ENCODE data around the gene DENND1B. TPM values are rescaled to one million over a fixed set of nuclear protein-coding genes. Genes with fewer than 3 reads are reported as not detected.

Gene DENND1B
- total RNA-seq, 2 donors from 2014 or later, result 6.9 to 26.2 TPM

DNA sequence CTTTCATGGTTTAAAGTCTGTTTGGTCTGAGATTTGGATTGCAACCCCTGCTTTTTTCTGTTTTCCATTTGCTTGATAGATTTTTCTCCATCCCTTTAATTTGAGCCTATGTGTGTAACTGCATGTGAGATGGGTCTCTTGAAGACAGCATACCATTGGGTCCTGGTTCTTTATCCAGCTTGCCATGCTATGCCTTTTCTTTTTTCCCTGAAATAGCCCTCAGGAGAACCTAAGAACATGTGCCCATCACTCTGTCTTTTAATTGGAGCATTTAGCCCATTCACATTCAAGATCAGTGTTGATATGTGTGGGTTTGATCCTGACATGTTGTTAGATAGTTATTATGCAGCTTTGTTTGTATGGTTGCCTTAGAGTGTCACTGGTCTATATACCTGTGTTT lies 21.7 kb upstream of the DENND1B start:
- no peaks in the 10 kb centered on the region for H3K27me3 ChIP-seq
- H3K36me3 ChIP-seq (replicated peaks in 1 of 2; ENCODE audit: insufficient read depth in 1 of 2, low read depth in 2 of 2), result no peaks in the 10 kb centered on the region
- H3K4me3 ChIP-seq, result no peak overlapping the region
- H3K9me3 ChIP-seq, result peaks cover 0 to 13% (median 0%) of the 10 kb centered on the region in 3 donors
- H3K27ac ChIP-seq, result no peak overlapping the region
- intact Hi-C loops (cut with DNase I), result no loop called here
- no peaks in the 10 kb centered on the region for H3K4me1 ChIP-seq
- TF ChIP-seq POLR2A (IDR thresholded peaks at IDR 0.05) (no peak), CTCF (IDR thresholded peaks at IDR 0.05) (no peak)
- ATAC-seq, result no peak
- DNase-seq, result no peak

DNA sequence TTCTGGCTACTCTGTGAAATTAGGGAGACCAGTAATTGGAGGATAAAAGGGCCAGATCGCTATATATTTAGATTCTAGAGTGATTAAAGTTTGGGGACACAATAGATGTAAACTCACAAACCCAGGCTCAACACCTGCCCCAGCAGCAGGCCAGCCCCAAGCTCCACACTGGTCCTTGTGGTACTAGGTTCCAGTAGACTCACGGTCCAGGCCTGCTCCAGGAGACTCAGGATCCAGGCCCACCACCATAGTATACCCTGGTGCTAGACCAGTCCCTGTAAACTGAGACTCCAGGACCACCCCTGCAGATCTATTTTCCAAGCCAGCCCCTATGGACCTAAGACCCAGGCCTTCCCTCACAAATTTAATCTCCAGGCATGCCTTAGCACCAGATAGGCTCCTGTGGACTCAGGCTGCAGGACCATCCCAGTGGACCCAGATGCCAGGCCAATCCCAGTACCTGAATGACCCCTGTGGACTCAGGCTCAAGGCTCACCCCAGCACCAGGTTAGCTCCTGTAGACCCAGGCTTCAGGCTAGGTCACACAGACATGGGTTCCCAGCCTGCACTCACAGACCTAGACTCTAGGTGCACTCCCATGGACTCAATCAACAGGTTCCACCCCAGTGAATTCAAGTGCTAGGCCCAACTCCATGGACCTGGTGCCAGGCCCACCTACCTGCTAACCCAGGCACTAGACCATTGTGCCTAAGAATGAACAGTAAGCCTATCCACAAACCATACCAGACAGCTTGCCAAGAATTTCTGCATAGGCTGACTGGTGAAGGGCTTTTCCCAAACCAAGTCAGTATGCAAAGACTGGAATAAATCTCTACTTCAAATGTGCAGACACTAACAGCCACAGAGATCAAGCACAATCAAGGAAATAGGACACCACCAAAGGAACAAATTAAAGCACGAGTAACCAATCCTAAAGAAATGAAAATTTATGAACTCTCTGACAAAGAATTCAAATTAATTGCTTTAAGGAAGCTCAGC lies 13.8 kb upstream of the DENND1B start:
- Histone ChIP-seq H3K9me3 (no peaks in the 10 kb centered on the region), H3K27me3 (no peaks in the 10 kb centered on the region), H3K4me1 (no peaks in the 10 kb centered on the region), H3K27ac (no peak overlapping the region), H3K4me3 (no peak overlapping the region), H3K36me3 (replicated peaks in 1 of 2; ENCODE audit: insufficient read depth in 1 of 2, low read depth in 2 of 2) (no peaks in the 10 kb centered on the region)
- intact Hi-C loops (cut with DNase I), result no loop called here
- ATAC-seq, result no peak
- 88 to 92% methylated on average over 3 of the region's 3 CpGs for WGBS, 2 donors
- DNase-seq, result no peak
- TF ChIP-seq CTCF (IDR thresholded peaks at IDR 0.05) (no peak), POLR2A (IDR thresholded peaks at IDR 0.05) (no peak)

DNA sequence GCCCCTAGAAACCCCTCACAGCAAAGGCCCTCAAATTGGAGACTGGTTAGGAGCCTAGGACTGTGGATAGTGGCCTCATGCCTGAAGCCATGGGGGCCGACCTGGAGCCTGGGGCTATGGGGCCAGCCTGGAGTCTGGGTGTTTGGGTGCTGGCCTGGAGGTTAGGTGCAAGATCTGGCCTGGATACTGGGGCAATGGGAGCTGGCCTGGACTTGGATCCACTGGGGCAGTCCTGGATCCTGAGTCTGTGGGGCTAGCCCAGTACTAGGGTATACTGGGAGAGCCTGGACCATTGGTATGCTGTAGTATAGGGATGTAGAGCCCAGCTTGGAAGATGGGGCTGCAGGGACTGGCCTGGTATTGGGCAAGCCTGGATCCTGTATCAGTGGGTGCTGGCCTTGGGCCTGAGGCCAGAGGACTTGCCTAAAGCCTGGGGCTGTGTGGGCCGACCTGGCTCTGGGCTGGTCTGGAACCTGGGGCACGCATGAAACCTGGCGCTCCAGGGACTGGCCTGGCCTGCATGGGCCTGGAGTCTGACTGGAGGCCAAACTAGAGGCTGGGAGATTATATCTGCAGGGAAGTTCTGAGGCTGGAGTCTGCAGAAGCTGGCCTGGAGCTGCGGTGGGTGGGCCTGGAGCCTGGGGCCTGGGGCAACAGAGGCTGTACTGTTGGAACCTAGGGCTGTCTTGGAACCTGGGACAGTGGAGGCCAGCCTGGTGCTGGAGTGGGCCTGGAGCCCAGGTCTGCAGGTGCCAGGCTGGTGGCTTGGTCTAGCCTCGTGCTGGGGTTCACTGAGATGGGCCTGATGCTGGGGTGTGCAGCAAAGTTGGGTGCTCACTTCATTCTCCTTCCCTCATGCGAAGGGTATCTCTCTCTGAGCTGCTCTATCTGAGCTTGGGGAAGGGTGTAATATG lies 12.6 kb upstream of the DENND1B start:
- Histone ChIP-seq H3K27me3 (no peaks in the 10 kb centered on the region), H3K36me3 (replicated peaks in 1 of 2; ENCODE audit: insufficient read depth in 1 of 2, low read depth in 2 of 2) (no peaks in the 10 kb centered on the region), H3K9me3 (no peaks in the 10 kb centered on the region), H3K27ac (no peak overlapping the region), H3K4me1 (peaks cover 4% of the 10 kb centered on the region), H3K4me3 (no peak overlapping the region)
- no peak for DNase-seq
- TF ChIP-seq CTCF (IDR thresholded peaks at IDR 0.05), result no peak
- TF ChIP-seq POLR2A (IDR thresholded peaks at IDR 0.05), result no peak
- intact Hi-C loops (cut with DNase I), result no loop called here
- no peak for ATAC-seq
- WGBS, 2 donors, result 90 to 95% methylated on average over 7 of the region's 7 CpGs

- 57 to 72% methylated on average over 3 of the region's 3 CpGs for WGBS, 2 donors
- no peak for ATAC-seq
- H3K27me3 ChIP-seq, result no peaks in the 10 kb centered on the region
- no peak overlapping the region for H3K4me3 ChIP-seq
- H3K27ac ChIP-seq, result no peak overlapping the region
- TF ChIP-seq CTCF (IDR thresholded peaks at IDR 0.05) (no peak), POLR2A (IDR thresholded peaks at IDR 0.05) (no peak)
- intact Hi-C loops (cut with DNase I), result no loop called here
- no peaks in the 10 kb centered on the region for H3K9me3 ChIP-seq
- DNase-seq, result no peak
- H3K4me1 ChIP-seq, result peaks cover 4% of the 10 kb centered on the region
- H3K36me3 ChIP-seq (replicated peaks in 1 of 2; ENCODE audit: insufficient read depth in 1 of 2, low read depth in 2 of 2), result no peaks in the 10 kb centered on the region
These were observed 11.8 kb upstream of the DENND1B start for GRCh38 chr1:197787056-197787455.
